Stomach smooth muscle (tissue), 2 donors: ENCODE data around the gene PTOV1.
"Not testable (repeated sequence)": the region's sequence is repeated elsewhere in the genome, so short reads cannot be mapped to it uniquely, and the experiment has no call there.

Source experiments
- H3K27ac ChIP-seq: one replicate; pipeline ENCODE4 v1.7.0; 2013; ENCODE audit warnings: mild to moderate bottlenecking, low read length, inconsistent platforms
- H3K27me3 ChIP-seq, 2 donors: one replicate each; pipeline ENCODE4 v1.7.0; 2013; ENCODE audit warnings: low read length in 2 of 2; ENCODE audit not compliant: insufficient read depth in 2 of 2, control insufficient read depth in 1 of 2
- H3K36me3 ChIP-seq, 2 donors: one replicate each; pipeline ENCODE4 v1.7.0; 2013; ENCODE audit warnings: low read length in 2 of 2; ENCODE audit not compliant: control insufficient read depth in 2 of 2, insufficient read depth in 2 of 2
- H3K4me1 ChIP-seq: one replicate; pipeline ENCODE4 v1.7.0; 2013; ENCODE audit warnings: low read length; ENCODE audit not compliant: control insufficient read depth, insufficient read depth
- H3K4me3 ChIP-seq, 2 donors: one replicate each; pipeline ENCODE4 v1.7.0; 2013; ENCODE audit warnings: low read length in 2 of 2
- H3K9ac ChIP-seq, 2 donors: one replicate each; pipeline ENCODE4 v1.7.0; 2013; ENCODE audit warnings: low read length in 2 of 2, mild to moderate bottlenecking in 1 of 2
- H3K9me3 ChIP-seq, 2 donors: one replicate each; pipeline ENCODE4 v1.7.0; 2013; ENCODE audit warnings: low read length in 2 of 2; ENCODE audit not compliant: control insufficient read depth in 2 of 2
- donor health status: healthy.
- donor health status: Pancreatic carcinoma.

PTOV1 gene

DNA sequence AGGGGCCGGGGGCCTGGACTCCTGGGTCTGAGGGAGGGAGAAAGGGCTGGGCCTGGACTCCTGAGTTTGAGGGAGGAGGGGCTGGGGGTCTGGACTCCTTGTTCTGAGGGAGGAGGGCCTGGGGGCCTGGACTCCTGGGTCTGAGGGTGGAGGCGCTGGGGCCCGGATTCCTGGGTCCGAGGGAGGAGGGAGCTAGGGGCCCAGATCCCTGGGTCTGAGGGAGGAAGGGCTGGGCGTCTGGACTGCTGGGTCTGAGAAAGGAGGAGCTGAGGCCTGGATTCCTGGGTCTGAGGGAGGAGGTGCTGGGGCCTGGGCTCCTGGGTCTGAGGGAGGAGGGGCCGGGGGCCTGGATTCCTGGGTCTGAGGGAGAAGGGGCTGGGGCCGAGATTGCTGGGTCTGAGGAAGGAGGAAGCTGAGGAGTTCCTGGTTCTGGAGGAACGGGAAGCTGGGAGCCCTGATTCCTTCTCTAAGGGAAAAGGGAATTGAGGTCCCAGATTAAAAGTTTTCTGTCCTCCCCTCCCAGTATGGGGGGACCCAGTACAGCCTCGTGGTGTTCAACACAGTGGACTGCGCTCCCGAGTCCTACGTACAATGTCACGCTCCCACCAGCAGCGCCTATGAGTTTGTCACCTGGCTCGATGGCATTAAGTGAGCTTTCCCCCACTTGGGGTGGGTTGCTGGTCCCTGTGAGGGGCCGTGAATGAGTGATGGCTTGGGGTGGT lies 32.1 kb upstream of the PTOV1 start:
- Histone ChIP-seq H3K27ac (peak overlapping the region; percentile 92), H3K4me1 (peaks cover 12% of the 10 kb centered on the region), H3K9me3 (no peaks in the 10 kb centered on the region), H3K27me3 (no peaks in the 10 kb centered on the region), H3K36me3 (peaks cover 0 to 12% of the 10 kb centered on the region in 2 donors), H3K9ac (peak overlapping the region; percentile 92 to 93), H3K4me3 (peak overlapping the region; percentile 83 to 96)

DNA sequence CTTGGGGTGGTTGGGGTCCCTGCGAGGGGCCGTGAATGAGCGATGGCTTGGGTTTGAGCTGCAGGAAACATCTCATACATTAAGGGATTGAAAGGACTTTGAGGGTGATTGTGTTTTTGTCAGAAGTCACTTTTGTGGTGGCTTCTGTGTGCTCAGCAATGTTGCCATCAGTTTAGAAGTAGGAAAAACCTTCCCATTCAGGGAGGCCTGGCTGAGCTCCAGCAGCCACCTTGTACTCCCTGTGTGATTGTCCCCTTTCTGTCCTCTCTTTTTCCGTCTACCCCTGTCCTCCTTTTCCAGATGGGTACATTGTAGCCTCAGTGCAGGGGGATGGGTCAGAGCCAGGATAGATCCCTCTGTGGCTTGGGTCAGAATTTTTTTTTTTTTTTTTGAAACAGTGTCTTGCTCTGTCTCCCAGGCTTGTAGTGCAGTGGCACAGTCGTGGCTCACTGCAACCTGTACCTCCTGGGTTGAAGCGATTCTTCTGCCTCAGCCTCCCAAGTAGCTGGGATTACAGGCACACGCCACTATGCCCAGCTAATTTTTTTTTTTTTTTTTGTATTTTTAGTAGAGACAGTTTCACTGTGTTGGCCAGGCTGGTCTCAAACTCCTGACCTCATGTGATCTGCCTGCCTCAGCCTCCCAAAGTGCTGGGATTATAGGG lies 31.4 kb upstream of the PTOV1 start:
- not testable (repeated sequence) for H3K27me3 ChIP-seq, H3K27ac ChIP-seq, H3K9me3 ChIP-seq
- Histone ChIP-seq H3K4me1 (peaks cover 12% of the 10 kb centered on the region), H3K9ac (peak overlapping the region; percentile 92 to 93), H3K36me3 (peaks cover 4 to 15% of the 10 kb centered on the region in 2 donors), H3K4me3 (peak overlapping the region in 1 of 2 donors; percentile 96)

DNA sequence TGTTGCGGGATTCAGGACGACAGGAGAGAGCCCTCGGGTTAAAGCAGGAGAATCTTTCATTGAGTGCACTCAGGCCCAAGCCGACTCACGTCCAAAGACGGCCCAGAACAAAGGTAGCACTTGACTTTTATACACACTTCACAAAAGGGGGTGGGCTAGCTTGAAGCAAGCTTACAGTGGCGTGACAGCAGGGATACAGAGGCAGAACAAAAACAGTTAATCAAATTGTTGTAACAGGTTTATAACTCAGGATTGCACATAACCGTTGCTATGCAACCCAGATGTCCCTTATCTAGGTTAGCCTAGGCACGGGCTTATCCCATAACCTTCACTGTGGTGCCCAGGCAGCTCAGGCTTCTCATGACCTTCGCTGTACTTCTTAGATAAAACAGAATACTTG lies 30.8 kb upstream of the PTOV1 start:
- H3K27me3 ChIP-seq: no peaks in the 10 kb centered on the region
- peaks cover 4 to 15% of the 10 kb centered on the region in 2 donors for H3K36me3 ChIP-seq
- H3K9ac ChIP-seq: no peak overlapping the region
- no peaks in the 10 kb centered on the region for H3K9me3 ChIP-seq
- no peak overlapping the region for H3K4me3 ChIP-seq
- no peak overlapping the region for H3K27ac ChIP-seq
- H3K4me1 ChIP-seq: peaks cover 12% of the 10 kb centered on the region

DNA sequence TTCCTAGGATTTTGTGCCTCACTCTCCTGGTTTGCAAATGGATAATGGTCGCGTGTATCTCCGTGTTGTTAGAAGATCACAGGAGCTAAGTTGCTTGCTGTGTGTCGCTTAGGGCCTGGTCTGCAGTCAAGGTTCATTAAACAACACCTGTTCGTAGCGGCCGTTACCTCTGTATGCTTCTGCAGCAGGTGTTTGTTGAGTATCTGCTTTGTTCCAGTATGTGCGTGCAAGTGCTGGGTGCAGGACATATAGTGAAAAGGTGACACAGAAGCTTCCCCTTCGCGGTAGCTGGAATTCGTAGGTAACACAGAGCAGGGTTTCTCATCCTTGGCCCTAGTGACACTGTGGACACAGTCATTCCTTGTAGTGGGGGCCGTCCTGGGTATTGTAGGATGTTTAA lies 27.5 kb upstream of the PTOV1 start:
- H3K4me1 ChIP-seq: peaks cover 10% of the 10 kb centered on the region

DNA sequence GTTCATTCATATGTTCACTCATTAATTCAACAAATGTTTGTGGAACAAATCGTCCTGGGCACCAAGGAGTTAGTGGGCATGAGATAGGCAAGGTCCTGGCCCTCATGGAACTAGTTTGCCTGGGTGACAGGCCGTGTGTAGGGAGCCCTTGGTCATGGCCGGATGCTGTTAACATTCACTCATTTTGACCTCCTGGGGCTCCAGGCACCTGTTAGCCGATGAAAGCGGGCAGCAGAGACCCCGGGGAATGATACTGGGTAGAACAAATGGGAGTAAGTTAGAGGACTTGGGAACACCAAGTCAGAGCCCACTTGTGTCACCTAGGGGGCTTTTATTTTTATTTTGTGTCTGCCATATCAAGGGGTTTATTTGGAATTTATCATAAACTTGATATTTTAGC lies 26.3 kb upstream of the PTOV1 start:
- Histone ChIP-seq H3K4me3 (no peak overlapping the region), H3K9me3 (no peaks in the 10 kb centered on the region), H3K36me3 (peaks cover 18 to 31% of the 10 kb centered on the region in 2 donors), H3K4me1 (no peaks in the 10 kb centered on the region), H3K9ac (no peak overlapping the region), H3K27ac (no peak overlapping the region), H3K27me3 (no peaks in the 10 kb centered on the region)

More for the DNA sequence above, 27.5 kb upstream of the PTOV1 start:
- no peaks in the 10 kb centered on the region for H3K27me3 ChIP-seq
- peaks cover 14 to 25% of the 10 kb centered on the region in 2 donors for H3K36me3 ChIP-seq
- no peak overlapping the region for H3K27ac ChIP-seq
- no peak overlapping the region for H3K9ac ChIP-seq
- H3K4me3 ChIP-seq: no peak overlapping the region
- H3K9me3 ChIP-seq: no peaks in the 10 kb centered on the region

DNA sequence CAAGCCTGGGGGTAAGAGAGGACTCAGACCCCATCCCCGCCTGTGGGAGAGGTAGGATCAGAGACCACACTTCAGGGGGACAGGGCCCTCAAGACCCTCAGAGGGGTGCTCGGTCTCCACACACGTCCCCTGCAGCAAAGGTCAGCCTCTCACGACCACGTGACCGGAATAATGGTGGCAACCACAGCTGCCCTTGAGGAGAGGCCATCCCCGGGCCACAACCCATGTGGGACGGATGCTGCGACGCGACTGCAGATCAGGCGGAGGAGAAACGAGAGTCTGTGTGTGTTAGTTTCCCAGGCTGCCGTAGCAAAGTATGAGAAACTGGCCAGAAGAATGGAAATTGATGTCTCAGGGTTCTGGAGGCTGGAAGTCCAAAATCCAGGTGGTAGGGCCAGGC lies 23.9 kb upstream of the PTOV1 start:
- H3K27ac ChIP-seq: no peak overlapping the region
- H3K9ac ChIP-seq: no peak overlapping the region
- no peaks in the 10 kb centered on the region for H3K27me3 ChIP-seq
- peaks cover 23 to 35% of the 10 kb centered on the region in 2 donors for H3K36me3 ChIP-seq
- H3K9me3 ChIP-seq: no peaks in the 10 kb centered on the region
- no peak overlapping the region for H3K4me3 ChIP-seq
- H3K4me1 ChIP-seq: no peaks in the 10 kb centered on the region

DNA sequence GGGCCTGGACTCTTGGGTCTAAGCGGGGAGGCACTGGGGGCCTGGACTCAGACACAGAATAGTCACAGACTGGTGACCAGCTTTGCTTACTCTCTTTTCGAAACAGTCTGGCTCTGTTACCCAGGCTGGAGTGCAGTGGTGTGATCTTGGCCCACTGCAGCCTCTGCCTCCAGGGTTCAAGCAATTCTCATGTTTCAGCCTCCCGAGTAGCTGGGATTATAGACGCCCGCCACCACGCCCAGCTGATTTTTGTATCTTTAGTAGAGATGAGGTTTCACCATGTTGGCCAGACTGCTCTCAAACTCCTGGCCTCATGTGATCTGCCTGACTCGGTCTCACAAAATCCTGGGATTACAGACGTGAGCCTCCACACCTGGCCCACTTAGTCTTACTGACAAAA lies 21.8 kb upstream of the PTOV1 start:
- Histone ChIP-seq H3K4me3 (no peak overlapping the region), H3K36me3 (peaks cover 39 to 43% of the 10 kb centered on the region in 2 donors), H3K27me3 (no peaks in the 10 kb centered on the region), H3K4me1 (no peaks in the 10 kb centered on the region), H3K9me3 (no peaks in the 10 kb centered on the region), H3K9ac (no peak overlapping the region), H3K27ac (no peak overlapping the region)

DNA sequence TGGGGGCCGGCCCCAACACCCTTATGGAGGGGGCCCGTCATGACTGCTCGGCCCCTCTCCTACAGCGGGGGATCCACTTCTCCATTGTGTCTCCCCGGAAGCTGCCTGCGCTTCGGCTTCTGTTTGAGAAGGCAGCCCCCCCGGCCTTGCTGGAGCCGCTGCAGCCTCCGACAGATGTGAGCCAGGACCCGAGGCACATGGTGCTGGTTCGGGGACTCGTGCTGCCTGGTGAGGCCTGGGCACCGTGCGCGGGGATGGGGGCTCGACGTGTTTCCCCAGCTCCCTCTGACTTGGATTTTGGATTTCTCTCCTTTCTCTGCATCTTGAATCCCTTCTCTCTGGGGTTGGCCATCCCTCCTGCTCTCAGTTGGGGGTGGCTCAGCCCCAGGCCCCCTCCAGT lies 21.2 kb upstream of the PTOV1 start:
- no peaks in the 10 kb centered on the region for H3K4me1 ChIP-seq
- H3K27me3 ChIP-seq: no peaks in the 10 kb centered on the region
- H3K4me3 ChIP-seq: no peak overlapping the region
- peaks cover 41 to 48% of the 10 kb centered on the region in 2 donors for H3K36me3 ChIP-seq
- no peak overlapping the region for H3K27ac ChIP-seq
- H3K9me3 ChIP-seq: no peaks in the 10 kb centered on the region
- H3K9ac ChIP-seq: no peak overlapping the region

DNA sequence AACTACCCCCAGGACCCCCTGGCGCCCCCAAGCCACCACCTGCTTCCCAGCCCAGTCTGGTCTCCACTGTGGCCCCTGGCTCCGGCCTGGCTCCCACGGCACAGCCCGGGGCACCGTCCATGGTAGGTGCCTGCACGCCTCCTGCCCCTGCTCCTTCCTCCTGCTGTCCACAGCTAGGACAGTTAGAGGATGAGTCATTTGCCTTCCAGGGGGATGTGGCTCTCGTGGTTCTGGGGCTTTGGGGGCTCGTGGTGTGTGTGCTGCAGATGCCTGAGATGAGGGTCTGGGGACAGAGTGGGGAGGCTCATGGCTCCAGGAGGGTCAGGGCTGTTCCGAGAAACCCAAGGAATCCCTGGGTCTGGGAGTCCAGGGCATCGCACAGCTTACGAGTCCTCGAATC lies 20.2 kb upstream of the PTOV1 start:
- no peaks in the 10 kb centered on the region for H3K4me1 ChIP-seq

DNA sequence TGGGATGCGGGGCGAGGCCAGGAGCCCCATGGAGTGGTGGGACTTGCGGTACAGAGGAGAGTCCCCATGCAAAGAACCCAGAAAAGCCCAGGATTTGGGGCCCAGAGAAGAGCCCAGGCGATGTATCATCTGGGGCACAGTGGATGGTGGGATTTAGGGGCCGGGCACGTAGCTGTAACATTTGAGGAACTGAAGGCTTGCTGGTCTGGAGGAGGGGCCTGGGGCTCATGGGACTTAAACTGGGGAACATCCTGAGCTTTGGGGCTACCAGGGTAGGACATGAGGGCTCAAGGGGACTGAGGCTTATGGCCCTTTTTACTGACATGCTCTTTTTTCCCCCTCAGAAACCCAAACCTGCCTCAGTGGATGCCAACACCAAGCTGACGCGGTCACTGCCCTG lies 19.4 kb upstream of the PTOV1 start:
- H3K4me1 ChIP-seq: no peaks in the 10 kb centered on the region
- peaks cover 46 to 55% of the 10 kb centered on the region in 2 donors for H3K36me3 ChIP-seq
- no peaks in the 10 kb centered on the region for H3K9me3 ChIP-seq
- no peak overlapping the region for H3K9ac ChIP-seq
- no peaks in the 10 kb centered on the region for H3K27me3 ChIP-seq
- H3K4me3 ChIP-seq: no peak overlapping the region
- no peak overlapping the region for H3K27ac ChIP-seq

More for the DNA sequence above, 20.2 kb upstream of the PTOV1 start:
- peaks cover 46 to 52% of the 10 kb centered on the region in 2 donors for H3K36me3 ChIP-seq
- no peaks in the 10 kb centered on the region for H3K9me3 ChIP-seq
- no peak overlapping the region for H3K4me3 ChIP-seq
- no peak overlapping the region for H3K27ac ChIP-seq
- no peaks in the 10 kb centered on the region for H3K27me3 ChIP-seq
- no peak overlapping the region for H3K9ac ChIP-seq

DNA sequence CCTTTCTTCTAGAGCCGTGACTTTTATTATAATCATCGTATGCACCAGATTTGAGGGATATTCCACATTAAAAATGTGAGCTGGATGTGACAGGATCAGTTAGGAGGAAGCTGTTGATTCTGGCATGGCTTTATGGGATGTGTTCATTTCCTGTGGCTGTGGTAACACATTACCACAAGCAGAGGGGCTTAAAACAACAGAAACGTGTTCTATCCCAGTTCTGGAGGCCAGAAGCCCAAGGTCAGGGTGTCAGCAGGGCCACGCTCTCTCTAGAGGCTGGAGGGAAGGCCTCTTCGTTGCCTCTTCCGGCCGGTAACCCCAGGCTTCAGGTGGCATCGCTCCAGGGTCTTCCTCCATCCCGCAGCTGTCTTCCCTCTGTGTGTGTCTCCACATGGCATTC lies 18.4 kb upstream of the PTOV1 start:
- no peaks in the 10 kb centered on the region for H3K4me1 ChIP-seq
- H3K9me3 ChIP-seq: no peaks in the 10 kb centered on the region
- no peak overlapping the region for H3K9ac ChIP-seq
- peaks cover 43 to 50% of the 10 kb centered on the region in 2 donors for H3K36me3 ChIP-seq
- no peak overlapping the region for H3K4me3 ChIP-seq
- no peaks in the 10 kb centered on the region for H3K27me3 ChIP-seq
- no peak overlapping the region for H3K27ac ChIP-seq
